ENCODE data around the gene PGAP6.

Gene PGAP6

DNA sequence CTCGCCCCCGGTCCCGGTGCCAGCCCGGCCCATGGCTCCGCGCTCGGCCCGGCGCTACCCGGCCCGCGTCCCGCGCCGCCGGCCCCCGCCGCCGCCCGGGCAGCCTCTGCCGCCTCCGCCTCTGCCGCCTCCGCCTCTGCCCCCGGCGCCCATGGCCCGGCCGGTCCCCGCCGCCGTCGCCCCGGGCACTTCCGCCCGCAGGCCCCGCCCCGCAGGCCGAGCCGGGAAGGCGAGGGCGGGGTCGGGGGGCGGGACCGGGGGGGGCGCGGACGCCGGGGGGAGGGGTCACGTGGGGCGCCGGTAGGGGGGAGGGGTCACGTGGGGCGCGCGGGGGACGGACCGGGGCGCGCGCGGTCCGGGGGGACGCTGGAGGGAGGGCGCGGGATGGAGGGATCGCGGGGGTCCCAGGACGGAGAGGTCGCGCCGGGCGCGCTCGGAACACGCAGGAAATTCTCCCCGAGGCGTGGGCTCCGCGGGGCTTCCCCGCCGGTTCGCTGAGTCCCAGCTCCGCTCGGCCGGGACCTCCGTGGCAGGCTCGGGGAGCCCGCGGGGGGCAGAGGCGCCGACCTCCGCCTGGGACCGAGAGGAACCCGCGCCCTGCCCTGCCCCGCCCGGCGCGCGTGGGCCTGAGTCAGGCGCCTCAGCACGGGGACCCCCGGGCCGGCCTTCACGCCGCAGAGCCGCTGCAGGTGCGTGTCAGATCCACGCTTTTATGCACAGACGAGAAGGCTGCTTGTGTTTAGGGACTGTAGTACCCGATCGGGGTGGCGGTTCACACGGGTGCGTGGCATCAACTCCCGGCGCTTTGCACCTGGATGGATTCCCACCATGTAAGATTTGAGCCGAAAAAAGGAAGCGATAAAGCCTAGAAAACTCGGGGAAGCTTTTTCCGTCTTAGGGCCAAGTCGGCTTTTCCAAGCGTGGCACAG is at the start of gene PGAP6:
TSS of gene PGAP6 (minus strand) at position 190 of the 929 bp plus-strand sequence. CDS start at position 33, 157 bp downstream.
- Histone ChIP-seq H3K4me1 (ENCODE audit: insufficient read depth, low read length) (peaks cover 36% of the 10 kb centered on the region), H3K27me3 (ENCODE audit: insufficient read depth, low read length, poor library complexity) (no peaks in the 10 kb centered on the region), H3K79me2 (ENCODE audit: insufficient read depth, low read length) (peaks cover 36% of the 10 kb centered on the region), H4K20me1 (ENCODE audit: insufficient read depth, low read length) (peaks cover 18% of the 10 kb centered on the region), H3K9ac (ENCODE audit: low read depth, low read length) (peak within 1 kb of the TSS; percentile 80), H3K27ac (ENCODE audit: low read length) (peak within 1 kb of the TSS; percentile 63), H3K4me2 (ENCODE audit: insufficient read depth, low read length) (peak within 1 kb of the TSS; percentile 93), H3K36me3 (ENCODE audit: insufficient read depth, low read length) (peaks cover 13% of the 10 kb centered on the region), H3K4me3 (ENCODE audit: low read depth in 1 of 2, low read length in 2 of 2) (peak within 1 kb of the TSS; percentile 76 to 84), H3K9me3 (ENCODE audit: insufficient read depth, low read length, severe bottlenecking) (no peaks in the 10 kb centered on the region), H2AFZ (ENCODE audit: low read depth, low read length) (peak within 1 kb of the TSS; percentile 79)
- DNase-seq, result peak; percentile 71
- TF ChIP-seq CTCF (IDR thresholded peaks at IDR 0.05; ENCODE audit: borderline replicate concordance, extremely low read depth, low read length, poor library complexity, severe bottlenecking), result no peak
- ATAC-seq (ENCODE audit: insufficient read depth, low read depth), result peak; percentile 67

- peaks cover 33% of the 10 kb centered on the region for H3K36me3 ChIP-seq (ENCODE audit: insufficient read depth, low read length)
- DNase-seq (no peak), ATAC-seq (ENCODE audit: insufficient read depth, low read depth) (no peak)
- peaks cover 44% of the 10 kb centered on the region for H3K4me1 ChIP-seq (ENCODE audit: insufficient read depth, low read length)
- H3K27ac ChIP-seq (ENCODE audit: low read length), result no peak overlapping the region
- H4K20me1 ChIP-seq (ENCODE audit: insufficient read depth, low read length), result peaks cover 37% of the 10 kb centered on the region
- TF ChIP-seq EZH2 (IDR thresholded peaks at IDR 0.05; ENCODE audit: borderline replicate concordance, low read depth, low read length, severe bottlenecking) (no peak), CTCF (IDR thresholded peaks at IDR 0.05; ENCODE audit: borderline replicate concordance, extremely low read depth, low read length, poor library complexity, severe bottlenecking) (no peak)
- H3K27me3 ChIP-seq (ENCODE audit: insufficient read depth, low read length, poor library complexity), result no peaks in the 10 kb centered on the region
- no peak overlapping the region for H3K9ac ChIP-seq (ENCODE audit: low read depth, low read length)
- H3K4me2 ChIP-seq (ENCODE audit: insufficient read depth, low read length), result peak overlapping the region; percentile 11; the same call in 1 of the 2 replicates
- H2AFZ ChIP-seq (ENCODE audit: low read depth, low read length), result no peak overlapping the region
- H3K79me2 ChIP-seq (ENCODE audit: insufficient read depth, low read length), result peaks cover 94% of the 10 kb centered on the region
- H3K9me3 ChIP-seq (ENCODE audit: insufficient read depth, low read length, severe bottlenecking), result no peaks in the 10 kb centered on the region
- H3K4me3 ChIP-seq (ENCODE audit: low read depth in 1 of 2, low read length in 2 of 2), result no peak overlapping the region
Observed at GRCh38 chr16:430904-431303, 49.1 kb upstream of the PGAP6 start.

DNA sequence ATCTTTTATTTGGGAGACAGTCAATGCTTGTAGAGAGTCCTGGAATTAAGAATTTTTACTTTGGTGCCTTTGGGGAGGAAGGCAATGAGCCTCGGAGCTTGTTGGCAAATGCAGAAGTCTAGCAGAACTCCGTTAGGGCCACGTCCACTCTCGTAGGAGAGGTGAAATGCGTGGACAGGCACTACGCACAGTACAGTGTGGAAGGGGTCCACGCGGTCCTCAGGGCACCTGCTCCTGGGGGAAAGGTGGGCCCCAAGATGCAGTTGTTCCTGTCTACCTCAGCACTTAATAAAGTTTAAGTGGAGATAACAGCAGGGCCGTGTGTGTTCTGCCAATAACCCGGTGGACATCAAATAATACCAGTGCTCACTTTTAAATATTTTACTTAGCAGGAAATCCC is 45.5 kb upstream of the PGAP6 start:
- TF ChIP-seq EZH2 (IDR thresholded peaks at IDR 0.05; ENCODE audit: borderline replicate concordance, low read depth, low read length, severe bottlenecking) (no peak), CTCF (IDR thresholded peaks at IDR 0.05; ENCODE audit: borderline replicate concordance, extremely low read depth, low read length, poor library complexity, severe bottlenecking) (no peak)
- no peak overlapping the region for H2AFZ ChIP-seq (ENCODE audit: low read depth, low read length)
- no peaks in the 10 kb centered on the region for H3K27me3 ChIP-seq (ENCODE audit: insufficient read depth, low read length, poor library complexity)
- peaks cover 37% of the 10 kb centered on the region for H4K20me1 ChIP-seq (ENCODE audit: insufficient read depth, low read length)
- no peaks in the 10 kb centered on the region for H3K9me3 ChIP-seq (ENCODE audit: insufficient read depth, low read length, severe bottlenecking)
- H3K27ac ChIP-seq (ENCODE audit: low read length), result no peak overlapping the region; the same call in 1 of the 2 replicates
- peak overlapping the region; percentile 80 to 96; a peak in 3 of 4 replicates for H3K4me3 ChIP-seq (ENCODE audit: low read depth in 1 of 2, low read length in 2 of 2)
- peaks cover 59% of the 10 kb centered on the region for H3K4me1 ChIP-seq (ENCODE audit: insufficient read depth, low read length)
- ATAC-seq (ENCODE audit: insufficient read depth, low read depth), result no peak
- H3K9ac ChIP-seq (ENCODE audit: low read depth, low read length), result peak overlapping the region; percentile 88
- no peak for DNase-seq
- H3K36me3 ChIP-seq (ENCODE audit: insufficient read depth, low read length), result peaks cover 19% of the 10 kb centered on the region; the same call in 1 of the 2 replicates
- peak overlapping the region; percentile 100 for H3K4me2 ChIP-seq (ENCODE audit: insufficient read depth, low read length)
- peaks cover 62% of the 10 kb centered on the region for H3K79me2 ChIP-seq (ENCODE audit: insufficient read depth, low read length)

Data from DND-41 (cell line).